ENCODE data around the gene SOWAHD. TPM values are rescaled to one million over a fixed set of nuclear protein-coding genes. Genes with fewer than 3 reads are reported as not detected.
A peak's percentile ranks its signal among the peaks of the same experiment; 100 is the strongest.

The SOWAHD gene
- total and polyA plus RNA-seq, 2 donors (not counting 1 experiment from before 2014, with no cell fraction given) = 3.8 to 14.9 TPM

DNA sequence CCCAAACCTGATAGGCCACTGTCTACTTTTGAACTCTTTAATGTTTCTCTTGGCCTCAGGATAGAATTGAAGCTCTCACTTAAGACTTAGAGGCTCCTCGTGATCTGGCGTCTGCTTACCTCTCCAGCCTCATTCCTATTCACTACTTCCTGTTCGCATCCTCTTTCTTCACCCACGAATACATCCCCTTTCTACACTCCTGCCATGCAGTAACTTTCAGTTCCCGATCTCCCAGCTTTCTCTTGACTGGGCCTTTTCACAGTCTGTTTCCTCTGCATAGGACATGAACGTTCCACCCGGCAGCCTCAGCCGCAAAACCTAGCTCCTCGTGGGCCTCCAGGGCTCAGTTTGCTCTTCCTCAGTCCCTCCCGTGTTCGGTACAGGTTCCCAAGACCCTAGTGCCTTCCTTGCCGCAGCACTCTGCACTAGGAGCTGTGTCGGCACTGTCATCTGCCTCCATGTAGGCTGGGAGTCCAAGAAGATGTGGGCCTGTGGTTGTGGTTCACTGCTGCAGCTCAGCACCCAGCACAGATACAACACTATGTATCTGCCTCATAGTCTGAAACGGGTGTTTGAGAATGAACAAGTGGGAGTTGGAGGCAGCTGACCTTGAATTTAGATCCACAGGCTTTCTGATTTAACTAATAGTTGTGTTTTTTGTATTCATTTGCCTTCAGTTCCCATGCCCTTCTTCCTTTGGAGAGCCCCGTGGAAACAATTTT lies 17.3 kb downstream of the SOWAHD start:
- H3K27ac ChIP-seq (ENCODE audit: low read length in 2 of 2) = peak overlapping the region; percentile 17 to 24
- peaks cover 5 to 23% of the 10 kb centered on the region in 2 donors for H3K4me1 ChIP-seq (ENCODE audit: control insufficient read depth in 2 of 2, insufficient read depth in 2 of 2, low read length in 2 of 2)
- no peaks in the 10 kb centered on the region for H4K20me1 ChIP-seq (ENCODE audit: control insufficient read depth, insufficient read depth, low read length, poor library complexity, severe bottlenecking)
- Mint-ChIP-seq H3K4me1 (peaks cover 26% of the 10 kb centered on the region), H3K9me3 (ENCODE audit: insufficient read depth) (no peaks in the 10 kb centered on the region), H3K27ac (peak overlapping the region; percentile 94), H3K27me3 (no peaks in the 10 kb centered on the region), H3K4me3 (peak overlapping the region; percentile 67)
- DNase-seq (peak; percentile 23), ATAC-seq (ENCODE audit: low read depth) (no peak)
- H3K4me3 ChIP-seq (ENCODE audit: control extremely low read depth in 1 of 5, extremely low read depth in 1 of 5, insufficient read depth in 1 of 5, low read depth in 2 of 5, low read length in 4 of 5) = peak overlapping the region in 1 of 5 experiments; percentile 29
- no peaks in the 10 kb centered on the region for H3K9me3 ChIP-seq (ENCODE audit: control extremely low read depth in 1 of 3, control insufficient read depth in 2 of 3, insufficient read depth in 1 of 3, low read length in 2 of 3)
- TF ChIP-seq EZH2 (IDR thresholded peaks at IDR 0.05; ENCODE audit: borderline replicate concordance, insufficient read depth, low read depth, low read length, poor library complexity, severe bottlenecking) = no peak
- TF ChIP-seq, protein P1, sequence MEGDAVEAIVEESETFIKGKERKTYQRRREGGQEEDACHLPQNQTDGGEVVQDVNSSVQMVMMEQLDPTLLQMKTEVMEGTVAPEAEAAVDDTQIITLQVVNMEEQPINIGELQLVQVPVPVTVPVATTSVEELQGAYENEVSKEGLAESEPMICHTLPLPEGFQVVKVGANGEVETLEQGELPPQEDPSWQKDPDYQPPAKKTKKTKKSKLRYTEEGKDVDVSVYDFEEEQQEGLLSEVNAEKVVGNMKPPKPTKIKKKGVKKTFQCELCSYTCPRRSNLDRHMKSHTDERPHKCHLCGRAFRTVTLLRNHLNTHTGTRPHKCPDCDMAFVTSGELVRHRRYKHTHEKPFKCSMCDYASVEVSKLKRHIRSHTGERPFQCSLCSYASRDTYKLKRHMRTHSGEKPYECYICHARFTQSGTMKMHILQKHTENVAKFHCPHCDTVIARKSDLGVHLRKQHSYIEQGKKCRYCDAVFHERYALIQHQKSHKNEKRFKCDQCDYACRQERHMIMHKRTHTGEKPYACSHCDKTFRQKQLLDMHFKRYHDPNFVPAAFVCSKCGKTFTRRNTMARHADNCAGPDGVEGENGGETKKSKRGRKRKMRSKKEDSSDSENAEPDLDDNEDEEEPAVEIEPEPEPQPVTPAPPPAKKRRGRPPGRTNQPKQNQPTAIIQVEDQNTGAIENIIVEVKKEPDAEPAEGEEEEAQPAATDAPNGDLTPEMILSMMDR (IDR thresholded peaks at IDR 0.05) = no peak
- CTCF ChIA-PET = interaction anchor here (1.2 to 2.9 kb wide), 6 partner anchors 9 to 260 kb away, joined by 3 to 9 read pairs (median 6); partner anchors contain the start of gene SOWAHD
- WGBS (ENCODE audit: insufficient coverage) = 50% methylated on average over 10 of the region's 15 CpGs
- no peaks in the 10 kb centered on the region for H3K79me2 ChIP-seq (ENCODE audit: control insufficient read depth, insufficient read depth, low read length)
- H3K36me3 ChIP-seq (replicated peaks in 1 of 2; ENCODE audit: control extremely low read depth in 1 of 2, control insufficient read depth in 1 of 2, extremely low read depth in 1 of 2, insufficient read depth in 2 of 2, low read length in 1 of 2) = no peaks in the 10 kb centered on the region
- no peak overlapping the region for H3K9ac ChIP-seq (ENCODE audit: low read length)
- H3K4me2 ChIP-seq (replicated peaks; ENCODE audit: low read depth, low read length, poor library complexity, severe bottlenecking) = peak overlapping the region; percentile 29
- no peak overlapping the region for H2AFZ ChIP-seq (ENCODE audit: insufficient read depth, low read depth, low read length, poor library complexity, severe bottlenecking)
- POLR2A ChIA-PET = interaction anchor here (0.6 to 1.4 kb wide), 4 partner anchors 12 to 85 kb away, joined by 3 to 7 read pairs (median 4); partner anchors contain the start of gene RPL39
- no peaks in the 10 kb centered on the region for H3K27me3 ChIP-seq (replicated peaks in 1 of 4; ENCODE audit: control extremely low read depth in 1 of 4, control insufficient read depth in 3 of 4, insufficient read depth in 4 of 4, low read length in 3 of 4)
- intact Hi-C loops (cut with micrococcal nuclease) = no loop called here

DNA sequence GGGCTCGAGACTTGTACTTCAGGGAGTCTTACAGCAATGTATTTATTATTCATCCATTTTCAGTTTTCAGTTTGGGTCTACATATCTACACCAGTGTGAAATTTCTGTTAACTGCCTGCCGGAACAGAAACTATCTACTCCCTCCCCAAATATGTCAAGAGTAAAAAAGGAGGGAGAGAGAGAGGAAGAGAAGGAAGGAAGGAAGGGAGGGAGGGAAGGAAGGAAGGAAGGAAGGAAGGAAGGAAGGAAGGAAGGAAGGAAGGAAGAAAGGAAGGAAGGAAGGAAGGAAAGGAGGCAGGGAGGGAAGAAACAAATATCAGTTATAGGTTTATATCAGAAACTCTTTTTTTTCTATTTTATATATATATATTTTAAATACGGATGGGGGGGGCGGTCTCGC lies 20.4 kb downstream of the SOWAHD start:
- H3K27me3 ChIP-seq (replicated peaks in 1 of 4; ENCODE audit: control extremely low read depth in 1 of 4, control insufficient read depth in 3 of 4, insufficient read depth in 4 of 4, low read length in 3 of 4) = no peaks in the 10 kb centered on the region
- no peaks in the 10 kb centered on the region for H3K79me2 ChIP-seq (ENCODE audit: control insufficient read depth, insufficient read depth, low read length)
- H3K4me3 Mint-ChIP-seq = no peak overlapping the region
- H3K27me3 Mint-ChIP-seq = no peaks in the 10 kb centered on the region
- WGBS (ENCODE audit: insufficient coverage) = no CpG with 5 or more reads among the region's 5 CpGs
- no peaks in the 10 kb centered on the region for H3K9me3 ChIP-seq (ENCODE audit: control extremely low read depth in 1 of 3, control insufficient read depth in 2 of 3, insufficient read depth in 1 of 3, low read length in 2 of 3)
- peaks cover 4 to 24% of the 10 kb centered on the region in 2 donors for H3K4me1 ChIP-seq (ENCODE audit: control insufficient read depth in 2 of 2, insufficient read depth in 2 of 2, low read length in 2 of 2)
- H3K4me3 ChIP-seq (ENCODE audit: control extremely low read depth in 1 of 5, extremely low read depth in 1 of 5, insufficient read depth in 1 of 5, low read depth in 2 of 5, low read length in 4 of 5) = no peak overlapping the region
- TF ChIP-seq EZH2 (IDR thresholded peaks at IDR 0.05; ENCODE audit: borderline replicate concordance, insufficient read depth, low read depth, low read length, poor library complexity, severe bottlenecking) = no peak
- TF ChIP-seq, protein P1 (IDR thresholded peaks at IDR 0.05) = no peak
- CTCF ChIA-PET = interaction anchor here (0.8 to 2.0 kb wide), 8 partner anchors 23 to 262 kb away, joined by 3 to 16 read pairs (median 7); partner anchors contain the start of gene SEPTIN6
- POLR2A ChIA-PET = interaction anchor here (0.8 kb wide), 2 partner anchors 13 to 85 kb away, joined by 3 to 4 read pairs; partner anchors contain the start of gene RPL39
- H3K9me3 Mint-ChIP-seq (ENCODE audit: insufficient read depth) = no peaks in the 10 kb centered on the region
- H2AFZ ChIP-seq (ENCODE audit: insufficient read depth, low read depth, low read length, poor library complexity, severe bottlenecking) = no peak overlapping the region
- no peaks in the 10 kb centered on the region for H4K20me1 ChIP-seq (ENCODE audit: control insufficient read depth, insufficient read depth, low read length, poor library complexity, severe bottlenecking)
- no peak overlapping the region for H3K9ac ChIP-seq (ENCODE audit: low read length)
- intact Hi-C loops (cut with micrococcal nuclease) = loop anchor here (1.0 to 2.0 kb wide), 3 partner anchors 48 to 263 kb away; no protein-coding TSS in a partner anchor
- no peak for ATAC-seq (ENCODE audit: low read depth)
- no peak for DNase-seq
- no peak overlapping the region for H3K4me2 ChIP-seq (replicated peaks; ENCODE audit: low read depth, low read length, poor library complexity, severe bottlenecking)
- no peak overlapping the region for H3K27ac ChIP-seq (ENCODE audit: low read length in 2 of 2)
- H3K27ac Mint-ChIP-seq = peak overlapping the region; percentile 32
- H3K36me3 ChIP-seq (replicated peaks in 1 of 2; ENCODE audit: control extremely low read depth in 1 of 2, control insufficient read depth in 1 of 2, extremely low read depth in 1 of 2, insufficient read depth in 2 of 2, low read length in 1 of 2) = peaks cover 0 to 8% of the 10 kb centered on the region in 2 experiments
- peaks cover 27% of the 10 kb centered on the region for H3K4me1 Mint-ChIP-seq

Data from B cell (primary cell).